ENCODE data around the gene HIP1R.

The HIP1R gene

GRCh38 chr12:122827258-122827657, 8.0 kb upstream of the HIP1R start:
- no peak for DNase-seq (ENCODE audit: extremely low read depth in 1 of 2, low read depth in 1 of 2)

DNA sequence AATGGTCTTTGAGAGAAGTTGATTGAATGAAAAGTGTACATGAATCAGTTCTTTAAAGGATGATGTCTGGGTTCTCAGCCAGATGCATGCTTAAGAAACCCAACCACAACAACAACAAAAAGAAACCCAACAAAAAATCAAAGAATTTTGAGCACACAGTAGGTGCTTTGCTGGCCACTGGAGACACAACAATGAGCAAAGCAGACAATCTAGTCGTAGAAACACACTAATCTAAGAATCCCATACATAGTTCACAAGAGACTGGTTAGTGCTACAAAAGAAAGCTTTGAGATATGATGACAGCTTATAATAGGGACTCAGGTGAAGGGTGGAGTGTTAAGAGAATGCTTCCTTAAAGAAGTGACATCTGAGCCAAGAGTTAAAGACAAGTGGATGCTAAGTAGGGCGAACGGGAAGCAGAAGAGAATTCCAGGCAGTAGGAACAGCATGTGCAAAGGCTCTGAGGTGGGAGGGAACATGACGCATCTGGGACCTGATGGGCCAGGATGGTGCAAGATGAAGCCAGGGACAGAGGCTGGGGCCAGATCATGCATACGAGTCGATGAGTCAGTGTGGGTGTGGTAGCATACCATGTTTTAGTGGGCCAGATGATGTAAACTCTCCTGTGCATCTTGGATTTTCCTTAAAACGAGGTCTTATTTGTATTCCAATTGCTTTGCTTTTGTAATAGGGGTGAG, 4.6 kb upstream of the HIP1R start:
- no peak for DNase-seq (ENCODE audit: extremely low read depth in 1 of 2, low read depth in 1 of 2)

- DNase-seq (ENCODE audit: extremely low read depth in 1 of 2, low read depth in 1 of 2): no peak
These were observed 945 bp upstream of the HIP1R start for GRCh38 chr12:122834104-122834920.

DNA sequence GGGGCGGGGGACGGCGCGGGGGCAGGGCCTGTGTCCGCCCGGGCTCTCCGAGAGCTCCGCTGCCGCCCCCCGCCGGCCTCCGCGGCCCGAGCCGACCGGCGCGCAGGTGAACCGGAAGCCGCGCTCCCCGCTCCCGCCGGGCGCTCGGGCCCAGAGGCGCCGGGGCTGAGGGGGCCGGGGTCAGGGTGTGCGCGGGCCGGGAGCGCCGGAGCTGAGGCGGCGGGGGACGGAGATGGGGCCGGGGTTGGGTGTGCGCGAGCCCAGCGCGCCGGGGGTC, 431 bp downstream of the HIP1R start:
- no peak for DNase-seq (ENCODE audit: extremely low read depth in 1 of 2, low read depth in 1 of 2)

- DNase-seq (ENCODE audit: extremely low read depth in 1 of 2, low read depth in 1 of 2): no peak
These were observed 1.0 kb downstream of the HIP1R start for GRCh38 chr12:122836027-122836921.

DNA sequence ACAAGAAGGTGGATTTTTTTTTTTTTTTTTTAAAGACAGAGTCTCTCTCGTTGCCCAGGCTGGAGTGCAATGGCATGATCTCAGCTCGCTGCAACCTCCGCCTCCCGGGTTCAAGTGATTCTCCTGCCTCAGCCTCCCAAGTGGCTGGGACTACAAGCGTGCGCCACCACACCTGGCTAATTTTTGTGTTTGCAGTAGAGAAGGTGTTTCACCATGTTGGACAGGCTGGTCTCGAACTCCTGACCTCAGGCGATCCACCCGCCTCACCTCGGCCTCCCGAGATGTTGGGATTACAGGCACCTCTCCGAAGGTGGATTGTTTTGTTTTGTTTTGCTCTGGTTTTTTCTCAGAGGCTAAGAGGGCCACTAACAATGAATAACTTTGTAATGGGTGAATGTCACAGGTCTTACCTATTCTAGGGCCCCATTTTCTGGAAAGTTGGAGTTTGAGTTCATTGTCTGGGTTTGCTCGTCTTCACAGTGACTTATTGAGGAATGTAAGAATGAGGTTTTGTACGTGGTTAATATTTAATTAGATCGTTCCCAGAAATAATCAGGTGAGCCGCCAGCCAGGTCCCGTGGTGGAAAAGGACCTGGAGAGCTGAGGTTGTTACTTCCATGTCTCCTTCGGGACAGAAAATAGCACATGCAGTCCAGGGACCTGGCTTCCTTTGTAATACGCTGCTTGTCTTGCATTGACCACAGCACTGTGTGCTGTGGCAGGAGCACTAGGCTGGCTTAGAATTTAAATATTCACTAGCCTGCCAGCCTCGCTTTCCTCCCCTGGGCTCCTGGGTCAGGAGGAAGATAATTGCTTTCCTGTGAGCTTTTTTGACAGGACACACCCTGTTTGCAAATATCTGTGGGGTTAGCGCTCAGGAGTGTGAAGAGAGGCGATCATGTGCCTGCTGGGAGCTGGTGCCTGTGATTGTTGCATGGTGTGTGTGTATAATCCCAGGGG, 2.3 kb downstream of the HIP1R start:
- no peak for DNase-seq (ENCODE audit: extremely low read depth in 1 of 2, low read depth in 1 of 2)

- no peak for DNase-seq (ENCODE audit: extremely low read depth in 1 of 2, low read depth in 1 of 2)
These were observed 3.6 kb downstream of the HIP1R start for GRCh38 chr12:122838841-122839240.

DNA sequence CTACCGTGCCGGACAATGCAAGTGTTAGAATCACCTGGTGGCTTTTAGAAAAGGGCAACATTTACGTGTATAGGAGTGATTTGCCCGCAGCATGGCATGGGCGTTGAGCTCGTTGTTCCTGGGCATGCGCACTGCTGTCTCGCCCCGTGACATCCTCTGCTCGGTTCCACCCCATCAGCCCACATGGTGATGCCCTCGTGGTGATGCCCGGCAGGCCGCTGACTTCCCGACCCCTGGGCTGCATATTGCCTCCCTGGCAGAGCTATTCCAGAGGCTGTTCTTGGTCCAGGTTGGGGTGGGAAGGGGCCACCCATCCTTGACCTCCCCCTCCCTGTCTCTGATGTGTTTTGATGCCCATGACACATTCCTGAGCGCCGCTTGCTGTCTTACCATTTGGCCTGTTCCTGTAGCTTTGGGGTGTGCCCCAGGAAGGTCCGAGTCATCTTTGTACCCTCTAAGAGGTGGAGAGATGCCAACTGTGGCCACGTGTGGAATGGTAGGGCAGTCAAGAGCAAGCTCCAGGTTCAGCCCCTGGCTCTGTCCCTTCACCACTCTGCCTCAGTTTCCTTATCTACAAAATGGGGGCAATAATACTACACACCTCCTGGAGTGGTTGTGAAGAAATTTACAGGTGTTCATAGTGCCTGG, 4.8 kb downstream of the HIP1R start:
- no peak for DNase-seq (ENCODE audit: extremely low read depth in 1 of 2, low read depth in 1 of 2)

DNA sequence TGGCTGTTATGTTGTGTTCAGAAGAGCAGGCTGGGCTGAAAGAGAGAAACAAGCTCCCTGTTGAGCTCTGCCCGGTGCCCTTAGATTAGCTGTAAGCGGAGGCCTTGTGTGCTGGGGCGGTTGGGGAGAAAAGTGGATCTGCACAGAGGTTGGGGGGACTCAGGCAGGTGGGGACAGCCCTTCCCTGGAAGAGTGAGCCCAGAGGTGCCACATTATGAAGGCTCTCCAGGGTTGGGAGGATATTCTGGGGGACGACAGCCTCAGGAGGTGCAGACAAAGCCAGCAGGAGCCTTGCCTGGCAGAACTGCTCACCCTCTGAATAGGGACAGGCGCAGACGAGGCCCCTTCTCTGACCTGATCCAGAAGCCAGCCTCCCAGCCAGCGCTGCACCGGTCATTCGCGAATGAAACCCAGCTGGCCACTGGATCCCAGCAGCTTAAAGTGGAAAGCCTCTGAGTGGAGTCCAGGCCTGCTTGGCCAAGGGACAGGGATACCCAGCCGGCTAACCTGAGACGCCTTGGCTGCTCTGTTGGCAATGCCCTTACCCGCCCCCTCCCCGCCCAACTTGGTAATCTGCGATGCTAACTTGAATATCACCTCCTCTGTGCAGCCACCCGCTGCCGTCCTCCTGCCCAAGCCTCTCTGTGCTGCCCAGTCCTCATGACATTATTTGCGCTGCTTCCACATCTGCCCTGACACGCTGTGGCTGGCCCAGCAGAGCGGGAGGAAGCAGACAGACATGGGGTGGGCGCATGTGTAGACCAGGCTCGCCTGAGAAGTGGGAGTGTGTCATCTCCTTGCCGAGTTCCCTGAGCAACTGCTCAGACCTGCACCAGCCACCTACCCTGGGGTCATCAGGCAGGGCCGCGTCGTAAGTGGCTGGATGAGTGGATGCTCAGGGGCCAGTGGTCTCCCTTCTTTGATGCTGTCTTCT, 5.6 kb downstream of the HIP1R start:
- DNase-seq (ENCODE audit: extremely low read depth in 1 of 2, low read depth in 1 of 2): no peak

DNA sequence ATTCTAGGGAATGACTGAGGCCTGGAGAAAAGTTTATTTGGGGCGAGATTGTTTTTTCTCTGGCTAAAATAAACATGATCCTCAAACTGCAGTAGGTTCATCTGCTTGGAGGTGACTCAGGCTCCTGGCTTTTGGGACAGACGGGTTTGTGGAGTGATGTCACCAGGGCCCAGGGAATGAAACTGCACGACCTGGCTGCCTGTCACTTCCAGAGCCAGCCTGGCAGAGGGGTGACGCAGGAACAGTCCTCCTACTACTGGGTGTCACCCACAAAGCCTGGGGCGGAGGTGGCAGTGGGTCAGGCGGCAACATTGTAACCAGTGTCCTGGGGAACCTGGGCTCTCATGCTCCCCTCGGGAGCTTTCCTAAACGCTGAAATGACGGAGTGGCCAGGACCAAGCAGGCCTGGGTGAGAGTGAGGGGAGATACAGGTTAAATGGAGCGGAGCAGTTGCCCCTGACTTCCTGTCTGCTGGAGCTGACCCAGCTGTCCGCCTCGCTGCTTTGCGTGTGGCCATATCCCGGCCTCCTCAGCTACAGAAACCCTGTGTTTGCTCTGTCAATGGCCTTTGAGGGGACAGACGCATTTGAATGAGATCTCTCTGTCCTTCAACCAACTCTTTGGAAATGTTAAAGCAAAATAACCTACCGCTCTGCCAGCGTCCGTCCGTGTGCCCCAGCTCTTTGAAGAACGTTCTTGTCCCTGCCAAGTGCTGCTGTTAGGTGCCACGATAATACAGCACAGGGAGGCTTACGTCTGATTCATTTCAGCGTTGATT, 6.5 kb downstream of the HIP1R start:
- DNase-seq (ENCODE audit: extremely low read depth in 1 of 2, low read depth in 1 of 2): no peak

DNA sequence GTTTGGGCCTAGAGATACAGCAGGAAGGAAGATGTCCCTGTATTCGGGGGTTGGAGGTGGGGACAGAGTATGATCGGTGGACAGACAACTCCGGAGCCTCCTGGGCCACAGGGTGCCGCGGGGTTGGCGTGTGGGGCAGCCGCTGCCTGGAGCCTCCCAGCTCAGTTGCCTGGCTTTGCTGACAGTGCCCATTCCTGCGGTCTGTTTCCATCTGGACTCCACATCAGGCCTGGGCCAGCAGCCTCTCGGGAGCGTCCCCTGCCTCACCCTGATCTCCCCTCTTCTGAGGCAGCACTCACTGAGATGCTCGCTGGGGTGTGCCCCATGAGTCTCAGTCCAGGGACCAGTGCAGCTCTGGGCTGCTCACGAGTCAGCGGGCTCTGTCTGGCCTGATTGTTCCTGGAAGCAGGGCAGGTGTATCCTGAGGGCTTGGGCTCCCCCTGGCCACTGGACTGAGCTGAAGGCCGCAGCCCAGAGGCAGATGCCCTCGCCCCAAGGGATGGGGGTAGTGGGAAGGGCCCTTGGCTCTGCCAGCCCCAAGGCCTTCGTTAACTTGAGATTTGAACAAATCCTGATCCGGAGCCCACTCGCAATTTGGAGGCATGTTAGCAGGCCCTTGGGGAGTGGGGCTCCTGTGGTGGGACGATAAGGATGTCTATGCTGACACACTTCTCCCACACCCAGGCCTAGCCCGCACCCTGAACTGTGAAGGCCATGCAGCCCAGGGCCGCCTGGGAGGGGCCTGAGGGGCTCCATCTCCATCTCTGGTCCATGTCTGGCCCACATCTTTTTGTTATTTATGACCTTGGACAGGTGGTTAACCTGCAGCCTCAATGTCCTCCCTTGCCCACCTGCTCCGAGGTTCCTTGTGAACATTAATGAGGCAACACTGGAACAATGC, 7.5 kb downstream of the HIP1R start:
- DNase-seq (ENCODE audit: extremely low read depth in 1 of 2, low read depth in 1 of 2): no peak

GRCh38 chr12:122843455-122843854, 8.2 kb downstream of the HIP1R start:
- DNase-seq (ENCODE audit: extremely low read depth in 1 of 2, low read depth in 1 of 2): no peak

DNA sequence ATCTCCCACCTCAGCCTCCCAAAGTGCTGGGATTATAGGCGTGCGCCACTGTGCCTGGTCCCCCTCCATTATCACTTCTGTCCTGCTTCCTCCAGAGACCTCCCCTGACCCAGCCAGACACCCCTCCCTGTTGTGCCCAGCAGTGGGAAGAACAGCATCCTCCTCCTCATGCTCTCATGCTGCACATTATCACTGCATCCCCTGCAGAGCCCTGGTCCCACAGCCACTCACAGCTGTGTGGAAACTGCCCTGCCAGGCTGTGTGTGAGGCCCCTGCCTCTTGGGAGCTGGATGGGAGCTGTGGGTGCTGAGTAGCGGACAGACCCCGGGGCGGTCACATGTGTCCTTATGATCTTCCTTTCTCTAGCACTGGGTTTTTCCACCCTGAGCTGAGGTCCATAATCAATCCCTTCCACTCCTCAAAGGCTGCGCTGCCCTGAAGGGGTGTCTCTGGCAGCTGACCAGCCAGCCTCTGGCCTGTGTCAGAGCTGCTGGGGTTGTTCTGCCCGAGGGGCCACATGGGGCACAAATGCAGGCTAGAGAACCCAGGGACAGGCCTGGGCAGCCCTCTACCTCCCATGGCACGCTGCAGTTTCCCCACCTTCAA, 9.2 kb downstream of the HIP1R start:
- DNase-seq (ENCODE audit: extremely low read depth in 1 of 2, low read depth in 1 of 2): no peak

GRCh38 chr12:122845041-122845864, 10.0 kb downstream of the HIP1R start:
- DNase-seq (ENCODE audit: extremely low read depth in 1 of 2, low read depth in 1 of 2): no peak

- no peak for DNase-seq (ENCODE audit: extremely low read depth in 1 of 2, low read depth in 1 of 2)
These were observed 10.8 kb downstream of the HIP1R start for GRCh38 chr12:122845865-122846621.
